Measurements from ENCODE around the gene EPS8L3. TPM values are rescaled to one million over a fixed set of nuclear protein-coding genes. Genes with fewer than 3 reads are reported as not detected.

Gene EPS8L3
- total RNA-seq, 1 experiment from 2014 or later = 0.17 TPM

GRCh38 chr1:109765483-109765815 lies 1.7 kb upstream of the EPS8L3 start (continued):
- TF ChIP-seq, protein P1, sequence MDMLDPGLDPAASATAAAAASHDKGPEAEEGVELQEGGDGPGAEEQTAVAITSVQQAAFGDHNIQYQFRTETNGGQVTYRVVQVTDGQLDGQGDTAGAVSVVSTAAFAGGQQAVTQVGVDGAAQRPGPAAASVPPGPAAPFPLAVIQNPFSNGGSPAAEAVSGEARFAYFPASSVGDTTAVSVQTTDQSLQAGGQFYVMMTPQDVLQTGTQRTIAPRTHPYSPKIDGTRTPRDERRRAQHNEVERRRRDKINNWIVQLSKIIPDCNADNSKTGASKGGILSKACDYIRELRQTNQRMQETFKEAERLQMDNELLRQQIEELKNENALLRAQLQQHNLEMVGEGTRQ (CRISPR knock-in tag; IDR thresholded peaks at IDR 0.05) = no peak
- TF ChIP-seq HMGA2 (CRISPR knock-in tag; IDR thresholded peaks at IDR 0.05) (no peak), FOXP1 (CRISPR knock-in tag; IDR thresholded peaks at IDR 0.05; ENCODE audit: borderline replicate concordance) (no peak), CREB1 (CRISPR knock-in tag; IDR thresholded peaks at IDR 0.05) (no peak), ZNF396 (CRISPR knock-in tag; IDR thresholded peaks at IDR 0.05; ENCODE audit: borderline replicate concordance) (no peak)
- TF ChIP-seq, protein P2, sequence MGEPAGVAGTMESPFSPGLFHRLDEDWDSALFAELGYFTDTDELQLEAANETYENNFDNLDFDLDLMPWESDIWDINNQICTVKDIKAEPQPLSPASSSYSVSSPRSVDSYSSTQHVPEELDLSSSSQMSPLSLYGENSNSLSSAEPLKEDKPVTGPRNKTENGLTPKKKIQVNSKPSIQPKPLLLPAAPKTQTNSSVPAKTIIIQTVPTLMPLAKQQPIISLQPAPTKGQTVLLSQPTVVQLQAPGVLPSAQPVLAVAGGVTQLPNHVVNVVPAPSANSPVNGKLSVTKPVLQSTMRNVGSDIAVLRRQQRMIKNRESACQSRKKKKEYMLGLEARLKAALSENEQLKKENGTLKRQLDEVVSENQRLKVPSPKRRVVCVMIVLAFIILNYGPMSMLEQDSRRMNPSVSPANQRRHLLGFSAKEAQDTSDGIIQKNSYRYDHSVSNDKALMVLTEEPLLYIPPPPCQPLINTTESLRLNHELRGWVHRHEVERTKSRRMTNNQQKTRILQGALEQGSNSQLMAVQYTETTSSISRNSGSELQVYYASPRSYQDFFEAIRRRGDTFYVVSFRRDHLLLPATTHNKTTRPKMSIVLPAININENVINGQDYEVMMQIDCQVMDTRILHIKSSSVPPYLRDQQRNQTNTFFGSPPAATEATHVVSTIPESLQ (CRISPR knock-in tag; IDR thresholded peaks at IDR 0.05) = no peak
- TF ChIP-seq, protein P3, sequence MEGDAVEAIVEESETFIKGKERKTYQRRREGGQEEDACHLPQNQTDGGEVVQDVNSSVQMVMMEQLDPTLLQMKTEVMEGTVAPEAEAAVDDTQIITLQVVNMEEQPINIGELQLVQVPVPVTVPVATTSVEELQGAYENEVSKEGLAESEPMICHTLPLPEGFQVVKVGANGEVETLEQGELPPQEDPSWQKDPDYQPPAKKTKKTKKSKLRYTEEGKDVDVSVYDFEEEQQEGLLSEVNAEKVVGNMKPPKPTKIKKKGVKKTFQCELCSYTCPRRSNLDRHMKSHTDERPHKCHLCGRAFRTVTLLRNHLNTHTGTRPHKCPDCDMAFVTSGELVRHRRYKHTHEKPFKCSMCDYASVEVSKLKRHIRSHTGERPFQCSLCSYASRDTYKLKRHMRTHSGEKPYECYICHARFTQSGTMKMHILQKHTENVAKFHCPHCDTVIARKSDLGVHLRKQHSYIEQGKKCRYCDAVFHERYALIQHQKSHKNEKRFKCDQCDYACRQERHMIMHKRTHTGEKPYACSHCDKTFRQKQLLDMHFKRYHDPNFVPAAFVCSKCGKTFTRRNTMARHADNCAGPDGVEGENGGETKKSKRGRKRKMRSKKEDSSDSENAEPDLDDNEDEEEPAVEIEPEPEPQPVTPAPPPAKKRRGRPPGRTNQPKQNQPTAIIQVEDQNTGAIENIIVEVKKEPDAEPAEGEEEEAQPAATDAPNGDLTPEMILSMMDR (IDR thresholded peaks at IDR 0.05) = no peak

DNA sequence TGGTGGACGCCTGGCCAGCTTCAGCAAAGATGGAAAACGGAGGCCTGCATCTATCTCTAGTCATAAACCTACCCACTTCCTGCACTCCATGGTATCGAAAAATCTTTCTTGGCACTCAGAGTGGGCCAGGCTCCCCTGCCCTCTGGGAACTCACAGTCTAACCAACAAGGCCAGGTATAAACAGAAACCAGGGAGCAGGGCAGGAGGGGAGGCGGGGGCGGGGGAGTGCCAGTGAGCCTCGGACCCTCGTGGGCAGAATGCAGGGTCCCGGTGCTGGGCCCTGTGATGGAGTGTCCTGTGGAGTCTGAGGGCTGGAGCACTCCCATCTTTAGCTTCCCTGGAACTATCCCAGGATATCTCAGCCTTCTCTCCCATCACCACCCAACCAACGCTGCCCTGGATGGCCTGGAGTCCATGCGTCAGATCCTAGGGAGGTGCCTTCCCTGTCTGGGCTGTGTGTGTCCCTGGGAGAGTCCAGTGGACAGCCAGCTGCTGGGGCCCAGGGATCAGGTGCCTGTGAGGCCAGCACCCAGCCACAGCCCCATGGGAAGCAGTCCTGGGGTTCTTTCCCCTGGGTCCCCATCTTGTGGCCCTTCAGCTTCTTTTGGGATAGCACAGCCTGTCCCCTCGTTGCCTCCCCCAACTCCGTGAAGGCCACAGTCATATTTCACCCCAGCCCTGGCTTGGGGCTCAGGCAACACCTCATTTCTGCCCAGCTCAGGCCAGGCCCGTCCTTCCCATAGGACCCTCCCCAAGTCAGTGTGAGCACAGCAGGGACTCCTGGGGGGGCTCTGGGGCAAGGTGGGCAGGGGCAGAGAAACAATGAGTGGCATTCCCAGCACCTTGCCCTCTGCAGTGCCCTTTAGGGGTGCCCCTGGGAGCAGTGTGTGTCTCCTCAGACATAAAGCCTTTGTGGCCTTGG lies 1.1 kb upstream of the EPS8L3 start:
- Mint-ChIP-seq H3K4me1 (peaks cover 6% of the 10 kb centered on the region; the same call in 1 of the 2 replicates), H3K27me3 (ENCODE audit: low read depth) (no peaks in the 10 kb centered on the region; the same call in 1 of the 2 replicates), H3K36me3 (no peaks in the 10 kb centered on the region), H3K4me3 (no peak overlapping the region), H3K9me3 (no peaks in the 10 kb centered on the region), H3K27ac (no peak overlapping the region)
- DNase-seq (ENCODE audit: low spot score) (no peak), ATAC-seq (no peak)
- POLR2A ChIA-PET = no interaction called here
- CTCF ChIA-PET = interaction anchor here (0.7 to 3.7 kb wide), 5 partner anchors 12 to 295 kb away, joined by 3 to 21 read pairs (median 4); no protein-coding TSS in a partner anchor
- TF ChIP-seq, protein P4, sequence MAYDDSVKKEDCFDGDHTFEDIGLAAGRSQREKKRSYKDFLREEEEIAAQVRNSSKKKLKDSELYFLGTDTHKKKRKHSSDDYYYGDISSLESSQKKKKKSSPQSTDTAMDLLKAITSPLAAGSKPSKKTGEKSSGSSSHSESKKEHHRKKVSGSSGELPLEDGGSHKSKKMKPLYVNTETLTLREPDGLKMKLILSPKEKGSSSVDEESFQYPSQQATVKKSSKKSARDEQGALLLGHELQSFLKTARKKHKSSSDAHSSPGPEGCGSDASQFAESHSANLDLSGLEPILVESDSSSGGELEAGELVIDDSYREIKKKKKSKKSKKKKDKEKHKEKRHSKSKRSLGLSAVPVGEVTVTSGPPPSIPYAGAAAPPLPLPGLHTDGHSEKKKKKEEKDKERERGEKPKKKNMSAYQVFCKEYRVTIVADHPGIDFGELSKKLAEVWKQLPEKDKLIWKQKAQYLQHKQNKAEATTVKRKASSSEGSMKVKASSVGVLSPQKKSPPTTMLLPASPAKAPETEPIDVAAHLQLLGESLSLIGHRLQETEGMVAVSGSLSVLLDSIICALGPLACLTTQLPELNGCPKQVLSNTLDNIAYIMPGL (CRISPR knock-in tag; IDR thresholded peaks at IDR 0.05) = no peak
- TF ChIP-seq, protein P3 (IDR thresholded peaks at IDR 0.05) = no peak
- TF ChIP-seq PRRX2 (CRISPR knock-in tag; IDR thresholded peaks at IDR 0.05) (no peak), SMAD4 (CRISPR knock-in tag; IDR thresholded peaks at IDR 0.05) (no peak), ZNF423 (CRISPR knock-in tag; IDR thresholded peaks at IDR 0.05) (no peak), GRHL2 (CRISPR knock-in tag; IDR thresholded peaks at IDR 0.05; ENCODE audit: insufficient replicate concordance, severe bottlenecking) (no peak)
- TF ChIP-seq, protein P5, sequence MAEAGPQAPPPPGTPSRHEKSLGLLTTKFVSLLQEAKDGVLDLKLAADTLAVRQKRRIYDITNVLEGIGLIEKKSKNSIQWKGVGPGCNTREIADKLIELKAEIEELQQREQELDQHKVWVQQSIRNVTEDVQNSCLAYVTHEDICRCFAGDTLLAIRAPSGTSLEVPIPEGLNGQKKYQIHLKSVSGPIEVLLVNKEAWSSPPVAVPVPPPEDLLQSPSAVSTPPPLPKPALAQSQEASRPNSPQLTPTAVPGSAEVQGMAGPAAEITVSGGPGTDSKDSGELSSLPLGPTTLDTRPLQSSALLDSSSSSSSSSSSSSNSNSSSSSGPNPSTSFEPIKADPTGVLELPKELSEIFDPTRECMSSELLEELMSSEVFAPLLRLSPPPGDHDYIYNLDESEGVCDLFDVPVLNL (CRISPR knock-in tag; IDR thresholded peaks at IDR 0.05; ENCODE audit: borderline replicate concordance, low read depth) = no peak
- TF ChIP-seq, protein P6, sequence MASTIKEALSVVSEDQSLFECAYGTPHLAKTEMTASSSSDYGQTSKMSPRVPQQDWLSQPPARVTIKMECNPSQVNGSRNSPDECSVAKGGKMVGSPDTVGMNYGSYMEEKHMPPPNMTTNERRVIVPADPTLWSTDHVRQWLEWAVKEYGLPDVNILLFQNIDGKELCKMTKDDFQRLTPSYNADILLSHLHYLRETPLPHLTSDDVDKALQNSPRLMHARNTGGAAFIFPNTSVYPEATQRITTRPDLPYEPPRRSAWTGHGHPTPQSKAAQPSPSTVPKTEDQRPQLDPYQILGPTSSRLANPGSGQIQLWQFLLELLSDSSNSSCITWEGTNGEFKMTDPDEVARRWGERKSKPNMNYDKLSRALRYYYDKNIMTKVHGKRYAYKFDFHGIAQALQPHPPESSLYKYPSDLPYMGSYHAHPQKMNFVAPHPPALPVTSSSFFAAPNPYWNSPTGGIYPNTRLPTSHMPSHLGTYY (CRISPR knock-in tag; IDR thresholded peaks at IDR 0.05) = no peak
- TF ChIP-seq, protein P7, sequence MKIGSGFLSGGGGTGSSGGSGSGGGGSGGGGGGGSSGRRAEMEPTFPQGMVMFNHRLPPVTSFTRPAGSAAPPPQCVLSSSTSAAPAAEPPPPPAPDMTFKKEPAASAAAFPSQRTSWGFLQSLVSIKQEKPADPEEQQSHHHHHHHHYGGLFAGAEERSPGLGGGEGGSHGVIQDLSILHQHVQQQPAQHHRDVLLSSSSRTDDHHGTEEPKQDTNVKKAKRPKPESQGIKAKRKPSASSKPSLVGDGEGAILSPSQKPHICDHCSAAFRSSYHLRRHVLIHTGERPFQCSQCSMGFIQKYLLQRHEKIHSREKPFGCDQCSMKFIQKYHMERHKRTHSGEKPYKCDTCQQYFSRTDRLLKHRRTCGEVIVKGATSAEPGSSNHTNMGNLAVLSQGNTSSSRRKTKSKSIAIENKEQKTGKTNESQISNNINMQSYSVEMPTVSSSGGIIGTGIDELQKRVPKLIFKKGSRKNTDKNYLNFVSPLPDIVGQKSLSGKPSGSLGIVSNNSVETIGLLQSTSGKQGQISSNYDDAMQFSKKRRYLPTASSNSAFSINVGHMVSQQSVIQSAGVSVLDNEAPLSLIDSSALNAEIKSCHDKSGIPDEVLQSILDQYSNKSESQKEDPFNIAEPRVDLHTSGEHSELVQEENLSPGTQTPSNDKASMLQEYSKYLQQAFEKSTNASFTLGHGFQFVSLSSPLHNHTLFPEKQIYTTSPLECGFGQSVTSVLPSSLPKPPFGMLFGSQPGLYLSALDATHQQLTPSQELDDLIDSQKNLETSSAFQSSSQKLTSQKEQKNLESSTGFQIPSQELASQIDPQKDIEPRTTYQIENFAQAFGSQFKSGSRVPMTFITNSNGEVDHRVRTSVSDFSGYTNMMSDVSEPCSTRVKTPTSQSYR (CRISPR knock-in tag; IDR thresholded peaks at IDR 0.05) = no peak
- TF ChIP-seq, protein P8, sequence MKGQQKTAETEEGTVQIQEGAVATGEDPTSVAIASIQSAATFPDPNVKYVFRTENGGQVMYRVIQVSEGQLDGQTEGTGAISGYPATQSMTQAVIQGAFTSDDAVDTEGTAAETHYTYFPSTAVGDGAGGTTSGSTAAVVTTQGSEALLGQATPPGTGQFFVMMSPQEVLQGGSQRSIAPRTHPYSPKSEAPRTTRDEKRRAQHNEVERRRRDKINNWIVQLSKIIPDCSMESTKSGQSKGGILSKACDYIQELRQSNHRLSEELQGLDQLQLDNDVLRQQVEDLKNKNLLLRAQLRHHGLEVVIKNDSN (CRISPR knock-in tag; IDR thresholded peaks at IDR 0.05) = no peak
